GM21367 (cell line): ENCODE data around the gene MRPS10.
"Not testable (repeated sequence)": the region's sequence is repeated elsewhere in the genome, so short reads cannot be mapped to it uniquely, and the experiment has no call there.

Source experiments
- ATAC-seq: cut with Tn5 transposase; IDR thresholded peaks from one replicate; pipeline ENCODE4 v1.9.1; 2021; ENCODE audit not compliant: unreplicated experiment

The MRPS10 gene

DNA sequence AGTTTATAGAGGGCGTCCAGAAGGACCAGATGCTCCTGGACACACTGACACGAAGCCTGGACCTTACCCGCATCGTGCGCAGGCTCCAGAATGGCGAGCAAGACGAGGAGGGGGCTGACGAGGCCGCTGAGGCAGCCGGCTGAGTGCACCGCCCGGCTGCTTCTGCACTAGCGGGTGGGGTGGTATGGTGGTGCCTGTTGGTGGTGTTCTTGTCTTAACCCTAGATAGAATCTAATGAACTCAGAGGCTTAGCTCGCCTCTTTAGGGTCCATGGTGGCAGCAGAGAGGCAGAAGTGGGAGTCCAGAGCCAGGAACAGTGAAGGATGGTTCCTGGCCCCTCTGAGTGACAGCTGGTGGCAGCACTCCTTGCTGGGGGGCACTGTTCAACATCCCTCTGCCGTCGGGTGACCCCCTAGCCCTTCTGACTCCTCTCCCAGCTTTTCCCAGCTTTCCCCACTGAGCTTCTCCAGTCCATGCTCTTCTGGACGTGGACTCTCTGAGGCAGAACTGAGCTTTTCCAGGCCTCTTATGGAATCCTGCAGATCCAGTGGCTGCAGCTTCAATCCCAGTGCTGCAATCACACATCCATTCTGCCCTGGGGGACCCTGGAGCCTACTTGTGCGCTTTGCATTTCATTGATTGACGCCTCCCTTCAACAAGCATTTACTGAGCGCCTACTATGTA is 38.3 kb downstream of the MRPS10 start:
- ATAC-seq = no peak

DNA sequence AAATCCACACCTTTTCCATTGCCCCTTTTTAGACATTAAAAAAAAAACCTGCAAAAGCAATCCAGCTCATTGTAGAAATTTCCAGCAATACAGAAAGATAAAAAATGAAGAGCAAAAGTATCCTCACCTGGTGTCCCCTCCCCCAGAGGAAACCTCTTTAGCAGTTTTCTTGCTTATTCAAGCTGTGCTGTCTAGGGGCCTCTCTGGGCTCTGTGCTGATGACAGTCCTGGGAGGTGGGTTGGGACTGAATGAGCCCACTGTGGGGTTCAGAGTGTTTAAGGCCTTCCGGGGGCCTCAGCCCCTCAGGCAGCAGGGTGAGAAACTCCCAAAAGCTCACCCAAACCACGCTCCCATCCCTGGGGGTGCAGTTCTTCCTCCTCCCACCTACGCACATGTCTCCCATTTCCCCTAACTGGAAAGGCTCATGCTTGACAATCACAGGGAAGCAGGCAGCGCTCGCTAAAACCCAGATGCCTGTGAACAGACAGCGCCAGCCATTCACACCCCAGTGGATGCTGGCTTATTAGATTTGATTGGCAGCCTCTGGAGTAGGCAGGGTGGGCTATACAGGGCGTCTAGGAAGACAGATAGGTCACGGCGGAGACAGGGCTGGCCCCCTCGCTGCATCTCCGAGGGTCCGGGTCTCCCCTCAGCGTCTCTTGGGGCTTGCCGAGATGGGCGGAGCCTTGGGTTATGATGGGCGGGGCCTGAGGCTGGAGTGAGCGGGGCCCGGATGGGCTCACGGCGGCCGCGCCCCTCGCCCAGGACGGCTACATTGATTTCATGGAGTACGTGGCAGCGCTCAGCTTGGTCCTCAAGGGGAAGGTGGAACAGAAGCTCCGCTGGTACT is 39.9 kb downstream of the MRPS10 start:
- no peak for ATAC-seq

DNA sequence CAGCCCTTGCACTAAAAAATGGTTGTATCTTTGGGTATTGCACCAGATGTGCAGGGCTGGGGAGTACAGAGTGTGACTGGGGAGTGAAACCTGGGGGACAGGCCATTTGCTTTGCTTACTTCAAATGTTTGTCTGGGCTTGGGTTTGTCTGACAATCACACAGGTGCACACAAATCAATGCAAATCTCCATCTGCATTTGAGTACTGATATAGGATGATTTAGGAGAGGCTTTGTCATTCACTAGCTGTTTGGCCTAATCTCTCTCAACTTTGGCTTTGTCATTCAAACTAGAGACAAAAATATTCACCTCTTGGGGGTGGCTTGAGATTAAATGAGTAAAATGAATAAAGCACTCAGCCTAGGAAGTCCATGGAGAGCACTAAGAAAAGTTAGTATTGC is 40.7 kb downstream of the MRPS10 start:
- ATAC-seq = no peak

DNA sequence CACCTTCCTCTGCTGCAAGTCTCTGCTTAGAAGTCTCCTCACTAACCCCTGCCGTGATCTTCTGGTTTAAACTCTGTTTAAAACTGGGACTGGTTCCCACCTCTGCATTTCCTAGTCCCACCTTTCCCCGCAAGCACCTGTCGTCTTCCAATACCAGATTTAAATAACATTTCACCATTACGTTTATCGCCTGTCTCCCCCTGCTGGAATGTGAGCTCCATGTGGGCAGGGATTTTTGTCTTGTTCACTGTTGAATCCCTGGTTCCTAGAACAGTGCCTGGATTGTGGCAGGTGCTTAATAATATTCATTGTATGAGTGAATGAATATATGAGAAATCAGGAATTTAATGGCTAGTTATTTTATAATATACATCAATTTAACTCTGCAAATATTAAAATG is 41.8 kb downstream of the MRPS10 start:
- ATAC-seq = no peak

DNA sequence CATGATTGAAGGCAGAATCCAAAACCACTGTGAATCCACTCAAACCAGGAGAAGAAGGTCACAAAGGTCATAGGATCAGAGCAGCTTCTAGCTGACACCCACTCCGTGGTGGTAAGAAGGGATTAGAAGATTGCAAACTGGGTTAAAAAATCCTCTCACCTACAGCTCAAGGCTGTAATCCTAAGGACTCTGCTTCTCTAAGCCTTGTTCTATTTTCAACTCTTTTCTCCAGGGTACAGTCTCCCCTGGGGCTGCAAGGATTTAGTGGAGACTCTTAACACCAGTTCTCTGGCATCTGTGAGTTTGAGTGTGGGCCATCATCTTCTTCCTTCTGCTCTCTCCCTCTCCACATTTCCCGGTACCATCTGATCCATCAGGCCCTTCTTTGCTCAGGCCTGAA is 44.6 kb downstream of the MRPS10 start, which contains the start of gene GUCA1A:
Gene GUCA1A, plus strand, starts transcription at position 264 of the 400 bp plus-strand sequence. CDS start 250 bp downstream, outside the sequence.
- no peak for ATAC-seq

DNA sequence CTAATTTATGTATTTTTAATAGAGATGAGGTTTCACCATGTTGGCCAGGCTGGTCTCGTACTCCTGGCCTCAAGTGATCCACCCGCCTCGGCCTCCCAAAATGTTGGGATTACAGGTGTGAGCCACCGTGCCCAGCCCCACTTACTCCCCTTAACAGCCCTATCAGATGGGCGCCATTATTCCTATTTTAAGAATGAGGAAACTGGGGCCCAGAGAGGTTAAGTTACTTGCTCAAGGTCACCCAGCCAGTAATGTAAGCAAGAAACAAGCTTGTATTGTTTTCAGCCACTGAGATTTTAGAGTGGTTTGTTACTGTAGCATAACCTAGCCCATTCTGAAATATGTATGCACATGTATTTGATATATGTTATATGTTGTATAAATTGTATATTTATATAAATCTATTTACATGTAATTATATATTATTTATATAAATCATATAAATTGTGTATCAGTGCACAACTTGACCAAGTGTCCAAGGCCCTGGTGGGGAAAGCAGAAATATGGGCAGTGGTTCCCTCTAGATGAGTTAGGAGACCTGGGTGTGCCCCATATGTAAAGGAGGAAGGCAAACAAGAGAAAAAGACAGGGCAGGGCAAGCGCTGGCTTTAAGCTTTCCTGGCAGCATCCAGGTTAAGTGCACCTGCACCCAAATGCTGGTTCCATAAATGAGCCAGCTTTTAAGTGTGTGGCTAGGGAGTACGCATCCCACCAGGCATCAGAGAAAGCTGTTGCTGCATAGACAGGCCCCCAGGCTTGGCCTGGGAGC is 45.7 kb downstream of the MRPS10 start:
- no peak for ATAC-seq

DNA sequence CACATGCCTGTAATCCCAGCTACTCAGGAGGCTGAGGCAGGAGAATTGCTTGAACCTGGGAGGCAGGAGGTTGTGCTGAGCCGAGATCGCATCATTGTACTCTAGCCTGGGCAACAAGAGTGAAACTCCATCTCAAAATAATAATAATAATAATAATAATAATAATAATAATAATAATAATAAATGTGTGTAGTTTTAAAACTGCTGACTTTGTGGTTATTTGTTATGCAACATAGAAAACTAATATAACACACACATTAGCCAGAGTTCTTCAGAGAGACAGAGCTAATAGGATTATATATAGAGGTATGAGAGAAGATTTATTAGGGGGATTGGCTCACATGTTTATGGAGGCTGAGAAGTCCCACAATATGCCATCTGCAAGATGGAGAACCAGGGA is 47.9 kb downstream of the MRPS10 start:
- not testable (repeated sequence) for ATAC-seq

DNA sequence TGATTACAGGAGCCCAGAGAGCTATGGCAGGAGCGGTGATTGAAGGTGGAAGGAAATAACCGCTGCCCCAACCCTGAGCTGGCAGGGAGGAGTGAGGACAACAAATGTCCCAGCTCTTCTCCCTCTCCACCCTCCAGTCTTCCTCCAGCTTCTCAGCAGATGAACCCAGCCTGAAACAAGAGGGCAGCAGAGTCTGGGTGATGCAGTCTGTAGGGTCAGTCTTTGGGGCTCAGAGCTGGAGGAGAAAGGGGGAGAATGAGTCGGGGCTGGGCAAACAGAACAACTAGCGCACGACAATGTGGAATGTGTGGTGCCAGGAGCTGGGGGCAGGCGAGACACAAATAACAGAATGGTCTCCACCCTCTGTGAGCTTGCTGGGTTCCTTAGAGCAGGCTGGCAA is 49.0 kb downstream of the MRPS10 start:
- no peak for ATAC-seq

DNA sequence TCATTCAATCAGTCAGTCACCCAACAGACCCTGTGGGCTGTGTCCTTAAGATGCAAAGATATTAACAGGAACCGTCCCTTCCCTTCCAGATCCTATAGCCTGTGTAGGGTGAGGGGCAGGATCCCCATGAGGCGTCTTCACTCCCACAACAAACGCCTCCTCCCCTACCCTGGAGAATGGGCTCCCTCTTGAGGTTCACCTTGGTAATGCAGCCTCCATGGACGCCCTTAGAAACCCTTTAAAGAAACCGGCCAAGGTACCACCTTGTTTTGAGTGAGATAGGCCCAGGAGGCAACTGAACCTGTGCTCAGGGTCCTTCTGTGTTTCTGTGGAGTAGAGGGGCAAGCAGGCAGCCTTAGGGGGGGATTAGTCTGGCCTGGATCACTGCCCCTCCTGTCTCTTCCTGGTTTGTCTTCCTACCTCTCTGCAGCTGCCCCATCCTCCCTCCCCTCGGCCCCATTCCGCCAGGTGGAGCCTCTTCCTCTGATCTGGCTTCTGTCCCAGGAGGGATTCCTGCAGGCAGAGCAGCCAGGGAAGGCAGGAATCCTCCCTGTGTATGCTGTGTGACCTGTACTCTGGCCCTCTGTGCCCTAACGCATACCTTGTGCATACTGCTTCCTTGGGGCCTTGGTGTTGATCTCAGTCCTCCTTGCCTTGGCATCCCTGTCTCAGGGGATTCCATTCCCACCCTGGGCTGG is 51.1 kb downstream of the MRPS10 start:
- no peak for ATAC-seq

DNA sequence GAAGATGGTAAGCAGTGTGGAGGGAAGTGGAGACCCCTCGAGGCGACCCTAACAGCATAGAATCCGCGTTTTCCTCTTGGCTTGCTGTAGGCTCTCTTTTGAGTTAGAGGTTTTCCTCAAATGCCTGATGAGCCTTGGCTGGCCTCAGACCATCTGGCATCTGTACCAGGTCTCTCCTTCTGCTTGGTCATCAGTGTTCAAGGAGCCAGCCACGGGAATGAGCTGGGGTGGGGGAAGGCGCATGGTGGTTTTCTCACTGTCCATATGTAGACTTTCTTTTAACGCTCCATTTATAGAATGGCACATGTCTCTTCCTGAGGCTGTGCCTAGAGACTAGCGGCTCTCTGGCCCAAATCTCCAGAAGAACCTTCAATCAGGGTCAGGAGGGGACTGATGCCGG is 52.6 kb downstream of the MRPS10 start:
- ATAC-seq = no peak

DNA sequence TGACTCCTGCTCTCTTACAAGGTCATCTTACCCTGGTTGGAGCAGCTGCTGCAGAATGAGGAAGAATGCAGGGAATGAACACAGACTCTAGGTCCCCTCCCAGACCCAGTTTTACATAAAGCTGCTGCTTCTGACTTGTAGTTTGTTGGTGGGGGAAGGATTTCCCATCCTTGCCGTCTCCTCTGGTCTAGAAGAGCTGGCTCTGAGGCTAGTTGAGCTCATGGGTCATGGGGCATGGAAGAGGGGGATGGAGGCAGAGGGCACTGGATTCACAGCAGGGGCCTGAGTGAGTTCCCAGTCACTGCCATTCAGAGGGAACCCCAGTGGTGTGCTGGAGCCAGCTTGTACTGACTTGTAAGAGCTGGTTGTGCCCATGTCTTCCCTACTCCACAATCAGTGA is 53.7 kb downstream of the MRPS10 start:
- no peak for ATAC-seq

DNA sequence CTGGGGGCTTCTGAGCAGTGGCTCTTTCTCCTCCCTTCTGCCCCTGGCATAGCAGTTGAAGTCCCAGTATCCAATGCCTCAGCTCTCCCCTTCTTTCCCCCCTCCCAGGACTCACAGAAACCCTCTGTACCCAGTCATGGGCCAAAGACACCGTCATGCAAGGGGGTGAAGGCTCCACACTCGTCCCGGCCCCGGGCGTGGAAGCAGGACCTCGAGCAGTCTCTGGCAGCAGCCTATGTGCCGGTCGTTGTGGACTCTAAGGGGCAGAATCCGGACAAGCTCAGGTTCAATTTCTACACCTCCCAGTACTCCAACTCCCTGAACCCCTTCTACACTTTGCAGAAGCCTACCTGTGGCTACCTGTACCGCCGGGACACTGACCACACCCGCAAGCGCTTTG is 54.8 kb downstream of the MRPS10 start:
- no peak for ATAC-seq

DNA sequence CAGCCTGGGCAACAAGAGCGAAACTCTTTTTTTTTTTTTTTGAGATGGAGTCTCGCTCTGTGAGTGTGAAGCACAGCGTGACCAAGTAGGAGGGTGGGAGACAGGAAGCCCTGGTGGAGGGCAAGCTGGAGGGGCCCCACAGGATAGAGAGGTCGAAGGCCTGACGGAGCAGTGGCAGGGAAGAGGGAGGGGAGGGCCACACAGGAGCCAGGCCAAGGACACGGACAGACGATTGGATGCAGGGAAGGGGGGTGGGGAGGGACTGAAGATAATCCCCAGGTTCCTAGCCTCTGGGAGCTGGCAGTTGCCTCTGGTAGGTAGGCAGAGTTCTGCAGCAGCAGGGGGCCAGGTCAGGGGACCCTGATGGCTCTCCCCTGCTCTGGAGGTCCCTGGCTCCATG is 55.3 kb downstream of the MRPS10 start:
- no peak for ATAC-seq

DNA sequence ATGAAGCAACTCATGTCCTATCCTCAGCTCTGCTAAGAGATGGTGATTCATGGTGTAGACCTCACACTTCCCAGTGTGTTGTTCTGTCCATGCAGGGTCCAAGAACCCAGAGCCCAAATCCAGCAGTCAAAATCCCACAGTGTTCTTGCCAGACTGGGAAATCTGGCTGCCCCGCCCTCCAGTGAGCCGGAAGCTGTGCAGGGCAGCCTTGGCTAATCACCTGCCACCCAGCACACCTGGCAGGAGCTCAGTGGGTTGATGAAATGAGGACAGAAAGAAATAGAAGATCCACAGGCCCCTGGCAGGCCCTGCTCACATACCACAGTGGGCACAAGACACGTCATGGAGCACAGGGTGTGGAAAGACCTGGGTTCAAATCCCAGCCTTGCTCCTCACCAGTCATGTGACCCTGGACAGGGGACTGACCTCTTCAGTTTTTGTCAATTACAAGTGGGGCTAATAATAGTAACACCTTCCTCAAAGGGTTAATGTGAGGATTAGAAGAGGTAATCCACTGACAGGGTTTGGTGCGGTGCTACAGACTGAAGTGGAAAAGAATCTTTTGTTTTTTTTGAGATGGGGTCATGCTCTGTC is 58.1 kb downstream of the MRPS10 start:
- no peak for ATAC-seq

DNA sequence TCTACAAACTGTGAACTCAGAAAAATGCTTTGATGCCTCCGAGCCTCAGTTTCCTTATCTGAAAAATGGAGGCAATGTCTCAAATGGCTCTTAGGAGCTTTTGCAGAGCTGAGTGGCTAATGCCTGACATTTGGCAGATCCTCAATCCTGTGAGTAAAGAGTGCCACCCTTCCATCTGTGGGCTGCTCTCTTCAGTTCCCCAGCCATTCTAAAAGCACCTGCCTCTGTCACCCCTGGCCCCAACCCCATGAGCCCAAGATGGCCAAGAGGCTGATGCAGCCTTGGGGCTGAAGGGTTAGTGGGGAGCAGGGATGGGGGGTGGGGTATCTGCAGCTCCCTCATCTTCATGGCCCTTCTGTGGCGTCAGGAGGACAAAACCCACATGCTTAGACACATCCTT is 59.0 kb downstream of the MRPS10 start:
- ATAC-seq = no peak

DNA sequence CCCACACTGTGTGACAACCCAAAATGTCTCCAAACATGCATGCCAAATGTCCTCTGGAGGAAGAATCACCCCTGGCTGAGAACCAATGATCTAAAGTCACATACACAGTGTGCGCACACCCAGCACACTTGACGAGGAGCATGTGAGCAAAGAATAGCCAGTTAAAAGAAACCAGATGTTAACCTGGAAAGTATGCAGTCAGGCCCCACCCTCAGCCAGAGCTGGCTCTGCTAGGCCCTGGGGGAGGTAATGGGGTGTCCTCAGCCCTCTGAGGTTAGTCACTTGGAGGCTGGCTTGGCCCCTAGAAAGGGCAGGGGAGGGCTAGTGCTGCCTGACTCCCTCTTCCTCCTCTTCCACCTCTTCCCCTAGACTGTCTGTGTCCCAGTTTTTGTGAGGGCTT is 59.6 kb downstream of the MRPS10 start:
- ATAC-seq = no peak
